A549 (cell line): ENCODE results near the gene CCNL1. TPM values are rescaled to one million over a fixed set of nuclear protein-coding genes. Genes with fewer than 3 reads are reported as not detected.

Experiments
- ATAC-seq, 2 experiments: fragments of 200-7000 bp in 1 of 2; fragments of >200 bp in 1 of 2; cut with Nextera tagmentation in 1 of 2; cut with Tn5 transposase in 1 of 2; 3 replicates each; pipeline versions ENCODE4 v1.8.0 to v1.9.1; 2018 to 2020; ENCODE audit warnings: mild to moderate bottlenecking in 1 of 2, moderate library complexity in 1 of 2
- CTCF ChIA-PET: fragments of 300-600 bp; sonication (Branson Sonifier 250); formaldehyde crosslinking; extraction: SDS; loops from one replicate; lab custom pipeline; 2021; ENCODE audit warnings: antibody characterized with exemption, inconsistent platforms; lab: Yijun Ruan, JAX
- POLR2A ChIA-PET: fragments of 350-600 bp; formaldehyde crosslinking; extraction: SDS; loops from one replicate; lab custom pipeline; 2021; ENCODE audit warnings: antibody characterized with exemption, inconsistent platforms; lab: Yijun Ruan, JAX
- DNase-seq, 2 experiments: peaks; one replicate each; pipeline versions ENCODE4 v3.0.0 to v3.0.0-alpha.2; 2011 to 2016; ENCODE audit warnings: low read depth in 1 of 2, low spot score in 1 of 2
- FAIRE-seq: peaks from 2 replicates; lab custom pipeline; 2011; peaks lifted over from hg19 to GRCh38; lab: Jason Lieb, UNC
- H3K27ac ChIP-seq, 2 experiments: fragments of >200 bp; sonication (Bioruptor Twin); formaldehyde crosslinking; 3 replicates each; pipeline ENCODE4 v1.5.1; 2016 to 2017
- H3K4me1 ChIP-seq: fragments of >200 bp; sonication (Bioruptor Twin); formaldehyde crosslinking; 3 replicates; pipeline ENCODE4 v1.6.1; 2016
- H3K4me2 ChIP-seq: fragments of >200 bp; sonication (Bioruptor Twin); formaldehyde crosslinking; 3 replicates; pipeline ENCODE4 v1.6.1; 2016
- H3K4me3 ChIP-seq: fragments of >200 bp; sonication (Bioruptor Twin); formaldehyde crosslinking; 3 replicates; pipeline ENCODE4 v1.5.1; 2016
- H3K9me3 ChIP-seq: fragments of >200 bp; sonication (Bioruptor Twin); formaldehyde crosslinking; 3 replicates; pipeline ENCODE4 v1.6.1; 2016
- CBX8 ChIP-seq: fragments of 200-600 bp; sonication (generic); IDR thresholded peaks from 2 replicates; pipeline ENCODE4 v1.6.1; 2016
- CEBPB ChIP-seq, 2 experiments: fragments of >200 bp in 1 of 2; sonication (Bioruptor Twin) in 1 of 2; formaldehyde crosslinking in 1 of 2; IDR thresholded peaks; 2 replicates each; pipeline ENCODE4 v1.6.1; 2012 to 2016
- FOSL2 ChIP-seq, 2 experiments: fragments of 450-650 bp in 1 of 2; fragments of >200 bp in 1 of 2; sonication (Bioruptor Twin) in 1 of 2; formaldehyde crosslinking; IDR thresholded peaks; 2 replicates each; pipeline versions ENCODE4 v1.5.0 to v1.6.1; 2016 to 2020; ENCODE audit warnings: mild to moderate bottlenecking in 1 of 2, moderate library complexity in 1 of 2
- HOXB13 ChIP-seq: fragments of 250-450 bp; sonication (Bioruptor Pico); IDR thresholded peaks from 2 replicates; pipeline ENCODE4 v1.5.0; 2020; ENCODE audit warnings: low read depth, mild to moderate bottlenecking, moderate library complexity
- HOXB5 ChIP-seq: fragments of 250-450 bp; sonication (Bioruptor Pico); IDR thresholded peaks from 2 replicates; pipeline ENCODE4 v1.5.0; 2020; ENCODE audit warnings: mild to moderate bottlenecking, moderate library complexity
- JUN ChIP-seq, 2 experiments: fragments of >200 bp; sonication (Bioruptor Twin); formaldehyde crosslinking; IDR thresholded peaks; 2 replicates in 1 of 2; 3 replicates in 1 of 2; pipeline ENCODE4 v1.6.1; 2016 to 2017
- KDM1A ChIP-seq: fragments of 200-600 bp; sonication (generic); IDR thresholded peaks from 2 replicates; pipeline ENCODE4 v1.6.1; 2016; ENCODE audit warnings: low read depth, mild to moderate bottlenecking
- MAZ ChIP-seq: fragments of 150-350 bp; IDR thresholded peaks from 2 replicates; pipeline ENCODE4 v1.6.1; 2014; ENCODE audit warnings: antibody characterized with exemption, low read depth, low read length, borderline replicate concordance
- RAD21 ChIP-seq, 2 experiments: fragments of >200 bp in 1 of 2; sonication (Bioruptor Twin) in 1 of 2; formaldehyde crosslinking in 1 of 2; IDR thresholded peaks in 1 of 2; conservative IDR thresholded peaks in 1 of 2; 2 replicates in 1 of 2; 3 replicates in 1 of 2; pipeline ENCODE4 v1.6.1; 2012 to 2018; ENCODE audit warnings: inconsistent platforms in 1 of 2
- SREBF2 ChIP-seq: fragments of 450-650 bp; IDR thresholded peaks from 2 replicates; pipeline ENCODE4 v1.6.1; 2014; ENCODE audit warnings: mild to moderate bottlenecking, moderate library complexity
- TFCP2L1 ChIP-seq: fragments of 250-450 bp; sonication (Bioruptor Pico); IDR thresholded peaks from 2 replicates; pipeline ENCODE4 v1.5.0; 2021; ENCODE audit warnings: mild to moderate bottlenecking
- ZSCAN20 ChIP-seq: fragments of 250-450 bp; sonication (Bioruptor Pico); IDR thresholded peaks from 2 replicates; pipeline ENCODE4 v1.8.0; 2022; ENCODE audit warnings: mild to moderate bottlenecking, moderate library complexity
- WGBS: methylation state at CpG from one replicate; pipeline ENCODE4 v1.1.6; 2017; ENCODE audit errors: missing lambda C conversion rate; 5-methylcytosine and 5-hydroxymethylcytosine counted together
- polyA plus RNA-seq, 4 experiments: library from polyadenylated mRNA; depleted of rRNA in 3 of 4; stranded (reverse); fragments of >200 nt; fragmentation: RNase III in 1 of 4; extraction: RNeasy Plus Mini Kit Qiagen cat#74134 plus additional on column Dnase treatment in 1 of 4; gene quantifications; 2 replicates in 3 of 4; 3 replicates in 1 of 4; pipeline ENCODE4 v1.2.3, GENCODE V29; 2011 to 2017
- TF ChIP-seq, protein P1 (sequence below): fragments of 150-350 bp; IDR thresholded peaks from 2 replicates; pipeline ENCODE4 v1.6.1; 2014; ENCODE audit warnings: low read depth, mild to moderate bottlenecking, low read length
- TF ChIP-seq, protein P2 (sequence below): IDR thresholded peaks from 2 replicates; pipeline ENCODE4 v1.6.1; 2012; ENCODE audit warnings: low read depth, borderline replicate concordance
- TF ChIP-seq, protein P3 (sequence below): fragments of 250-450 bp; sonication (Bioruptor Pico); IDR thresholded peaks from 2 replicates; pipeline ENCODE4 v1.5.0; 2020; ENCODE audit warnings: low read depth, mild to moderate bottlenecking, moderate library complexity

CCNL1 gene
- polyA plus RNA-seq, 2 of the 4 experiments (the other 2 are of a cell fraction), result 45.1 to 170 TPM

DNA sequence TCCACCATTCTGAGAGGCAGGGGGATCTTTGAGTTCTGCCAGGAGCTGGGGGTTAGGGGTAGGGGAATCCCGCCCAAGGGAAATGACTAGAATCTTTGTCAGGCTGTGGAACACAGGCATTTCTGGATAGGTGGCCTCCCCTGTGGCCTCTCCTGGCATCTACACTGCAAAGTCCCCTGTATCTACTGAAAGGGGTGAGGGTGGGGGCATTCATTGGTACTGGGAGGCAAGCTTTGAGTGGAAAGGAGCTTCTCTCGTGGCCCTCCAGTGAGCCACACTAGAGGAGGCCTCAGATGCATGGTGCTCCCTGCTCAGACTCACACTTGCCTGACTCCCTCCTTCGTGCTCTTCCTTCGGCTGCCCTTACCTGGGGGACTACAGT, 59.9 kb downstream of the CCNL1 start:
- CTCF ChIA-PET, result interaction anchor here (1.1 to 2.9 kb wide), 4 partner anchors 11 to 38 kb away, joined by 3 to 13 read pairs (median 6); no protein-coding TSS in a partner anchor
- FAIRE-seq (no peak), DNase-seq (no peak), ATAC-seq (no peak)
- Histone ChIP-seq H3K27ac (no peak overlapping the region), H3K4me3 (no peak overlapping the region), H3K4me1 (peaks cover 9% of the 10 kb centered on the region; the same call in 1 of the 3 replicates), H3K4me2 (no peak overlapping the region), H3K9me3 (no peaks in the 10 kb centered on the region)
- POLR2A ChIA-PET, result interaction anchor here (2.1 kb wide), 1 partner anchor 11 kb away, joined by 13 read pairs; no protein-coding TSS in a partner anchor
- TF ChIP-seq FOSL2 (IDR thresholded peaks at IDR 0.05) (no peak), FOSL2 (CRISPR knock-in tag; IDR thresholded peaks at IDR 0.05) (no peak), SREBF2 (no peak), ZSCAN20 (CRISPR knock-in tag) (no peak)
- TF ChIP-seq, protein P1, sequence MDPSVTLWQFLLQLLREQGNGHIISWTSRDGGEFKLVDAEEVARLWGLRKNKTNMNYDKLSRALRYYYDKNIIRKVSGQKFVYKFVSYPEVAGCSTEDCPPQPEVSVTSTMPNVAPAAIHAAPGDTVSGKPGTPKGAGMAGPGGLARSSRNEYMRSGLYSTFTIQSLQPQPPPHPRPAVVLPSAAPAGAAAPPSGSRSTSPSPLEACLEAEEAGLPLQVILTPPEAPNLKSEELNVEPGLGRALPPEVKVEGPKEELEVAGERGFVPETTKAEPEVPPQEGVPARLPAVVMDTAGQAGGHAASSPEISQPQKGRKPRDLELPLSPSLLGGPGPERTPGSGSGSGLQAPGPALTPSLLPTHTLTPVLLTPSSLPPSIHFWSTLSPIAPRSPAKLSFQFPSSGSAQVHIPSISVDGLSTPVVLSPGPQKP, result no peak
- 77% methylated on average over 4 of the region's 4 CpGs for WGBS

DNA sequence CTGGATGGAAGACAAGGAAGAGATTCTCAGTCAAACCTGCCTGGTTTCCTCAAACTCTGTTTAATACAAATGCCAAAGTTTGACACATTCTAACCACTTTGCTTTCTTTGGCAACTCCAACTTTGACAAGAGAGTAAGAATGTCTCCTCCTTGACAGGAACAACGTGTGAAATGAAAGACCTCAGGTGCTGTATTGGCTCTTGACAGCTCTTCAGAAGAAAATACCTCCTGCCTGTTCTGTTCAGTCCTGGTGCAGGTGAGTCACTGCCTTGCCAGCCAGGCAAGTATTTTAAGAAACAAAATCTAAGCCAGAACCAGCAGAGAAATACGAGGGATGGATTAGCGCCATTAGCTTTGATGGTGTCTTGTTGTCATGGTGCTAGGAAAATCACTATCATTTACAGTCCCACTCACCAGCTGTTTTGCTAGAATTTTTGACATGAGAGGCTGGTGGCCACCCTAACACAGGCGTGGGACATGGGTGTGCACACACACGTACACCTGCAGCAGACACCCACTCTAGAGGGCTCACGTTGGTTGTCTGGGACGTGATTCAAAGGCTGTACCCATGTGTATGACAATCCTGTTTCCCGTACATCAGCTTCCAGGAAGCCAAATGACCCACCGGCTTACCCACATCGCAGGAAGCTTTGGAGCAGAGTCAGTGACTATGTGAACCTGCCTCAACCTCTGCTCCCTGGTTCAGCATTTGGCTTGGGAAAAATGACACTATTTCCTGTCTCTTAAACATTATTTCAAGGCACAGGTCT, 60.4 kb downstream of the CCNL1 start:
- 77% methylated on average over 10 of the region's 10 CpGs for WGBS
- FAIRE-seq, result no peak
- H3K27ac ChIP-seq, result no peak overlapping the region

DNA sequence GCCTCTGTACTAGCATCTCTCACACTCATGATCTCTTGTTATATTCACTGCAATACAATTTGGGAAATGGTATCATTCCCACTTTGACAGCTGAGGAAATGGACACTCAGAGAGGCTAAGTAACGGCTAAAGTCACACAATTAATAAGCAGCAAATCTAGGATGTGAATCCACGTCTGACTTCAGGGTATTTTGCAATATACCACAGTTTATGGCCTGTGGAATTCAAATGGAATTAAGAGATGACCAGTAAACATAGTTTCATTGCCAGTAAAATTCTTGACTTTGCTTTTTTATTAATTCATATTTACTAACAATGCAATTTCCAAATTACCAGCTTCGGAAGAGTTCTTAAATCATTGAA, 61.1 kb downstream of the CCNL1 start:
- FAIRE-seq, result no peak
- no peak overlapping the region for H3K4me2 ChIP-seq
- H3K9me3 ChIP-seq, result no peaks in the 10 kb centered on the region
- TF ChIP-seq CBX8 (no peak), CEBPB (IDR thresholded peaks at IDR 0.05) (no peak), HOXB5 (no peak), JUN (IDR thresholded peaks at IDR 0.05) (no peak), MAZ (no peak)
- TF ChIP-seq, protein P2, sequence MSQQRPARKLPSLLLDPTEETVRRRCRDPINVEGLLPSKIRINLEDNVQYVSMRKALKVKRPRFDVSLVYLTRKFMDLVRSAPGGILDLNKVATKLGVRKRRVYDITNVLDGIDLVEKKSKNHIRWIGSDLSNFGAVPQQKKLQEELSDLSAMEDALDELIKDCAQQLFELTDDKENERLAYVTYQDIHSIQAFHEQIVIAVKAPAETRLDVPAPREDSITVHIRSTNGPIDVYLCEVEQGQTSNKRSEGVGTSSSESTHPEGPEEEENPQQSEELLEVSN, result no peak
- TF ChIP-seq, protein P3, sequence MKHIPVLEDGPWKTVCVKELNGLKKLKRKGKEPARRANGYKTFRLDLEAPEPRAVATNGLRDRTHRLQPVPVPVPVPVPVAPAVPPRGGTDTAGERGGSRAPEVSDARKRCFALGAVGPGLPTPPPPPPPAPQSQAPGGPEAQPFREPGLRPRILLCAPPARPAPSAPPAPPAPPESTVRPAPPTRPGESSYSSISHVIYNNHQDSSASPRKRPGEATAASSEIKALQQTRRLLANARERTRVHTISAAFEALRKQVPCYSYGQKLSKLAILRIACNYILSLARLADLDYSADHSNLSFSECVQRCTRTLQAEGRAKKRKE, result no peak
- H3K27ac ChIP-seq, result no peak overlapping the region
- 70% methylated on average over 3 of the region's 3 CpGs for WGBS
- H3K4me3 ChIP-seq, result no peak overlapping the region
- POLR2A ChIA-PET, result interaction anchor here (2.1 kb wide), 1 partner anchor 10 kb away, joined by 13 read pairs; no protein-coding TSS in a partner anchor
- CTCF ChIA-PET, result interaction anchor here (1.3 to 2.9 kb wide), 4 partner anchors 9 to 39 kb away, joined by 3 to 13 read pairs (median 10); no protein-coding TSS in a partner anchor
- no peaks in the 10 kb centered on the region for H3K4me1 ChIP-seq
- no peak for ATAC-seq
- DNase-seq, result no peak

More for the DNA sequence above, 60.4 kb downstream of the CCNL1 start:
- peaks cover 4% of the 10 kb centered on the region; the same call in 1 of the 3 replicates for H3K4me1 ChIP-seq
- CTCF ChIA-PET, result interaction anchor here (1.3 to 2.9 kb wide), 3 partner anchors 10 to 38 kb away, joined by 3 to 13 read pairs (median 10); no protein-coding TSS in a partner anchor
- no peak overlapping the region for H3K4me2 ChIP-seq
- no peak for ATAC-seq
- no peaks in the 10 kb centered on the region for H3K9me3 ChIP-seq
- no peak for TF ChIP-seq JUN (IDR thresholded peaks at IDR 0.05)
- TF ChIP-seq HOXB13, result no peak
- no peak for TF ChIP-seq MAZ
- no peak for TF ChIP-seq RAD21 (conservative IDR thresholded peaks at IDR 0.05 in 1 of 2, IDR thresholded peaks at IDR 0.05 in 1 of 2)
- no peak for TF ChIP-seq KDM1A
- TF ChIP-seq, protein P3, result no peak
- no peak for TF ChIP-seq TFCP2L1
- TF ChIP-seq, all 56 proteins: peak for 0
- no peak overlapping the region for H3K4me3 ChIP-seq
- DNase-seq, result no peak
- POLR2A ChIA-PET, result interaction anchor here (2.1 kb wide), 1 partner anchor 11 kb away, joined by 13 read pairs; no protein-coding TSS in a partner anchor
